ENCODE data around the gene AOPEP. TPM values are rescaled to one million over a fixed set of nuclear protein-coding genes. Genes with fewer than 3 reads are reported as not detected.

AOPEP gene
- total RNA-seq, 5 donors from 2014 or later (not counting 1 experiment from before 2014, with no cell fraction given): 10.4 to 14.8 (median 11.3) TPM

DNA sequence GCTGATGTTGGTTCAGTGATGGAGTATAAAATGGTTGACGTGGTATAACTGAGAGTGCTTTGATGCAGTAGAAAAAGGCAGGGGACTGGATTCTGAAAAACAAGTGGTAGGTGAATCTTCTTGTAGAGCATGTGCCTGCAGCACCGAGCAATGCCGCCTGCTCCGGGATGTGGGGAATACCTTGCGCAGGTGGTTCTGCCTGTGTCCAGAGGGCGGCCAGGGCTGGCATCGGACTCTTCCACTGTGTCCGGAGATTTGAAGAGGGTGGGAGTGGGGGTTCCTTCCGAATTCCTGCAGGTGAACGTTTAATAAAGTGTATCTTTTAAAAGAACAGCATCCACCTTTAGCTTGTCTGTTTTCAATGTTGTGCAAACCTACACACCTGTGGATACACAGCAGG, 353.0 kb downstream of the AOPEP start:
- Mint-ChIP-seq H3K36me3 (peaks cover 25% of the 10 kb centered on the region), H3K4me3 (no peak overlapping the region), H3K27me3 (no peaks in the 10 kb centered on the region), H3K27ac (no peak overlapping the region), H3K4me1 (no peaks in the 10 kb centered on the region), H3K9me3 (no peaks in the 10 kb centered on the region)
- 98% methylated on average over 6 of the region's 10 CpGs for WGBS (ENCODE audit: insufficient coverage)
- Histone ChIP-seq H3K4me1 (ENCODE audit: control insufficient read depth in 1 of 2, extremely low read depth in 1 of 2, insufficient read depth in 2 of 2, low read length in 2 of 2) (no peaks in the 10 kb centered on the region), H3K27me3 (replicated peaks in 1 of 2; ENCODE audit: control insufficient read depth in 2 of 2, extremely low read depth in 1 of 2, insufficient read depth in 2 of 2, low read length in 1 of 2) (no peaks in the 10 kb centered on the region), H3K27ac (ENCODE audit: low read length) (no peak overlapping the region), H3K36me3 (ENCODE audit: control insufficient read depth in 2 of 2, extremely low read depth in 1 of 2, insufficient read depth in 1 of 2, low read length in 1 of 2) (peaks cover 0 to 4% of the 10 kb centered on the region in 2 donors), H3K9me3 (no peaks in the 10 kb centered on the region), H3K4me3 (ENCODE audit: control insufficient read depth in 1 of 2, extremely low read depth in 1 of 2, low read length in 1 of 2) (no peak overlapping the region)
- CTCF ChIA-PET: no interaction called here
- ATAC-seq (replicated peaks in 1 of 4) (no peak), DNase-seq (no peak)
- POLR2A ChIA-PET: no interaction called here

DNA sequence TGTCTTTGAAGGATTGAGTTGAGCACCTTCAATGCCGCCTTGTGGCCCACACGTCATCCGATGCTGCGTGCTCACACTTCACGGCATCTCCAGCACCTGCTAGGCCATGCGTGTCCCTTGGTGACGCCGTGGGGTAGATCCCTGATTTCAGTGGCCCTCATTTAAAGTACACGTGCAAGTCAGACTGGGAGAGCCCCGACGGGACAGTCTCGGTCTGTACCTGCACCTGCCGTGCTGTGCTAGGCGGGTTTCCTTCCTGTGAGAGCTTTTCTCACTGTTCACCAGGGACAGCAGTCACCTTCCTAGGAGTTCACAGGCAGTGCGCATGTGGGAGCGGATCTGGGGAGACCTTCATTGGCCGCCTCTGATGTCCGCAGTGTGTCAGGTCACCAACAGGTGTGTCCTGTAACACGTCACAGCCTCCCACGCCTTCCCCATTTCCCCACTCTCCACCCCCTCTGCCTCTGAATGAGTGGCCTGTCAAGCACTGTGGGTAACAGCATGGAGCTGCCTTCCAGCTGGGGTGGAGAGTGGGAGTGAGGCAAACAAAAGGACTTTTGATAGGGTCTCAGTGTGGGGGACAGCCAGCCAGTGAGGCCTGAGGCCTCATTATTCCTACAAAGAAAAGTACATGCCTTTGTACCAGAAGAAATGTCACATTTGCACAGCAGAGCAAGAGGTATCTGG, 354.6 kb downstream of the AOPEP start:
- 95% methylated on average over 14 of the region's 20 CpGs for WGBS (ENCODE audit: insufficient coverage)
- Histone ChIP-seq H3K27me3 (replicated peaks in 1 of 2; ENCODE audit: control insufficient read depth in 2 of 2, extremely low read depth in 1 of 2, insufficient read depth in 2 of 2, low read length in 1 of 2) (no peaks in the 10 kb centered on the region), H3K9me3 (no peaks in the 10 kb centered on the region), H3K27ac (ENCODE audit: low read length) (no peak overlapping the region), H3K4me3 (ENCODE audit: control insufficient read depth in 1 of 2, extremely low read depth in 1 of 2, low read length in 1 of 2) (no peak overlapping the region), H3K4me1 (ENCODE audit: control insufficient read depth in 1 of 2, extremely low read depth in 1 of 2, insufficient read depth in 2 of 2, low read length in 2 of 2) (no peaks in the 10 kb centered on the region), H3K36me3 (ENCODE audit: control insufficient read depth in 2 of 2, extremely low read depth in 1 of 2, insufficient read depth in 1 of 2, low read length in 1 of 2) (peaks cover 0 to 7% of the 10 kb centered on the region in 2 donors)
- Mint-ChIP-seq H3K36me3 (peaks cover 29% of the 10 kb centered on the region), H3K4me3 (no peak overlapping the region), H3K27me3 (no peaks in the 10 kb centered on the region), H3K4me1 (no peaks in the 10 kb centered on the region), H3K27ac (no peak overlapping the region), H3K9me3 (no peaks in the 10 kb centered on the region)
- no peak for DNase-seq
- POLR2A ChIA-PET: no interaction called here
- ATAC-seq (replicated peaks in 1 of 4): no peak
- CTCF ChIA-PET: no interaction called here

DNA sequence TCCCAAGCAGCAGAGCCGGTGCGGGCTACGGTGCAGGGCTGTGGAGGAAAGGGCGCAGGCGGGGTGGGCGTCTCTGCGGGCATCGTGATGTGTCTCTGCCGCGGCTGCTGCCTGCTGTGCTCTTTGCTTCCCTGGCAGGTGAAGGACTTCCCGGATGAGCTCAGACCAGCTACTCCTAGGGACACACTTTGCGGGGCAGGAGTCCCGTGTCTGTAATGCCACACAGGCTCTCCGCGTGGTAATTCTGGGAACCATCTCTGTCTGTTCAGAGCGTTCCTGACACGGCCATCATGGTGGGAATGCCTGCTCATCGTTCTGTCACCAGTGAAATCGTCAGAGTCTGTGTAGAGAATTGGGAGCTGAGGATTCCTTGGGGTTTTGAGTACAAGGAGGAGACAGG, 355.5 kb downstream of the AOPEP start:
- ChIA-PET POLR2A (no interaction called here), CTCF (no interaction called here)
- Mint-ChIP-seq H3K9me3 (no peaks in the 10 kb centered on the region), H3K27me3 (no peaks in the 10 kb centered on the region), H3K36me3 (peaks cover 36% of the 10 kb centered on the region), H3K27ac (no peak overlapping the region), H3K4me3 (no peak overlapping the region), H3K4me1 (no peaks in the 10 kb centered on the region)
- no peak for ATAC-seq (replicated peaks in 1 of 4)
- Histone ChIP-seq H3K4me1 (ENCODE audit: control insufficient read depth in 1 of 2, extremely low read depth in 1 of 2, insufficient read depth in 2 of 2, low read length in 2 of 2) (no peaks in the 10 kb centered on the region), H3K27ac (ENCODE audit: low read length) (no peak overlapping the region), H3K27me3 (replicated peaks in 1 of 2; ENCODE audit: control insufficient read depth in 2 of 2, extremely low read depth in 1 of 2, insufficient read depth in 2 of 2, low read length in 1 of 2) (no peaks in the 10 kb centered on the region), H3K4me3 (ENCODE audit: control insufficient read depth in 1 of 2, extremely low read depth in 1 of 2, low read length in 1 of 2) (no peak overlapping the region), H3K9me3 (no peaks in the 10 kb centered on the region), H3K36me3 (ENCODE audit: control insufficient read depth in 2 of 2, extremely low read depth in 1 of 2, insufficient read depth in 1 of 2, low read length in 1 of 2) (peaks cover 0 to 10% of the 10 kb centered on the region in 2 donors)
- no peak for DNase-seq
- WGBS (ENCODE audit: insufficient coverage): 93% methylated on average over 19 of the region's 19 CpGs

DNA sequence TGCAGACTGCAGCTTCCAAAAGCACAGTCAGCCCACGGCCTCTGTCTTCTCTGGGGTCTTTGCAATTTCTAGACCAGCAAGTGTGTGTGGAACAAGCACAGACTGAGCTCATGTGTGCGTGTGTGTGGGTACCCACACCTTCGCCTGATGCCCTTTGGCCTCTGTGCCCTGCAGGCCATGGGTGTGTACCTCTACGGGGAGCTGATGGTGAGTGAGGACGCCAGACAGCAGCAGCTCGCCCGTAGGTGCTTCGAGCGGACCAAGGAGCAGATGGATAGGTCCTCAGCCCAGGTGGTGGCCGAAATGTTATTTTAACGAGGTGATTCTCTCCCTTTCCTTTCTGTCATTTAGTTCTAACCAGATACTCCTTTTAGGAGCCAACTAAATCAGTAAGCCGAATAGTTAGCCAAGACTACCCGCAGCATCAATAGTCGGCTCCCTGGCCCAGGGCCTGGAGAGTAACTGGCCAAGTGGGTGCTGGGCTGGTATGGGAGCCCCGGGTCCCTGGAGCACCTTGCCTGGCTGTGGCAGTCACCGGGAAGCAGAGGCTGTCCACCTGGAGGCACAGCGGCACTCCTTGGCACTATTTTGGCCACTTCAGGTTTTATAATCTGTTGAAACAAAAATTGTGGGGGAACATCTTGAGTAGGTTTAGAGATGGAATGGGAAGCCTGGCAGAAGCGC, 356.0 kb downstream of the AOPEP start:
- no peak for DNase-seq
- H3K4me1 Mint-ChIP-seq: no peaks in the 10 kb centered on the region
- H3K27ac ChIP-seq (ENCODE audit: low read length): no peak overlapping the region
- H3K4me3 Mint-ChIP-seq: no peak overlapping the region
- no peaks in the 10 kb centered on the region for H3K27me3 ChIP-seq (replicated peaks in 1 of 2; ENCODE audit: control insufficient read depth in 2 of 2, extremely low read depth in 1 of 2, insufficient read depth in 2 of 2, low read length in 1 of 2)
- ATAC-seq (replicated peaks in 1 of 4): no peak
- peaks cover 0 to 10% of the 10 kb centered on the region in 2 donors for H3K36me3 ChIP-seq (ENCODE audit: control insufficient read depth in 2 of 2, extremely low read depth in 1 of 2, insufficient read depth in 1 of 2, low read length in 1 of 2)
- ChIA-PET CTCF (no interaction called here), POLR2A (no interaction called here)
- 92% methylated on average over 17 of the region's 18 CpGs for WGBS (ENCODE audit: insufficient coverage)
- no peaks in the 10 kb centered on the region for H3K27me3 Mint-ChIP-seq
- no peaks in the 10 kb centered on the region for H3K9me3 Mint-ChIP-seq
- H3K9me3 ChIP-seq: no peaks in the 10 kb centered on the region
- H3K4me3 ChIP-seq (ENCODE audit: control insufficient read depth in 1 of 2, extremely low read depth in 1 of 2, low read length in 1 of 2): no peak overlapping the region
- no peaks in the 10 kb centered on the region for H3K4me1 ChIP-seq (ENCODE audit: control insufficient read depth in 1 of 2, extremely low read depth in 1 of 2, insufficient read depth in 2 of 2, low read length in 2 of 2)
- peaks cover 36% of the 10 kb centered on the region for H3K36me3 Mint-ChIP-seq
- no peak overlapping the region for H3K27ac Mint-ChIP-seq

DNA sequence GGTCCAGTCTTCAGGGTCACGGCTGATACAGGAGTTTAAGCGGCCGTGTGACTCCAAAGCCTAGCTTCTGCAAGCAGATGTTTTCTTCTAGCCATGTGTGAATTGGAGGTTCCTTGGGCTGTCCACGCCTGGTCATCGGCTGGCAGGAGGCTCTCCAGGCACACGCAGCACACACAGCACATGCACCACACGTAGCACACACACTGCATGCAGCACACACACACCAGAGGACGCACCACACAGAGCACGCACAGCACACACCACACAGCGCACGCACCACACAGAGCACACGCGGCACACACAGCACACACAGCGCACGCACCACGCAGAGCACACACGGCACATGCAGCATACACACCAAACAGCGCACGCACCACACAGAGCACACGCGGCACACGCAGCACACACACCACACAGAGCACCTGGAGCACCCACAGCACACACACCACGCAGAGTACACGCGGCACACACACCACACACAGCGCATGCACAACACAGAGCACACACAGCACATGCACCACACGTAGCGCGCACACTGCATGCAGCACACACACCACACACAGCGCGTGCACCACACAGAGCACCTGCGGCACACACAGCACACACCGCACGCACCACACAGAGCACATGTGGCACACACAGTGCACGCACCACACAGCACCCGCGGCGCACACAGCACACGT, 356.7 kb downstream of the AOPEP start:
- Histone ChIP-seq H3K36me3 (ENCODE audit: control insufficient read depth in 2 of 2, extremely low read depth in 1 of 2, insufficient read depth in 1 of 2, low read length in 1 of 2) (peaks cover 0 to 10% of the 10 kb centered on the region in 2 donors), H3K27me3 (replicated peaks in 1 of 2; ENCODE audit: control insufficient read depth in 2 of 2, extremely low read depth in 1 of 2, insufficient read depth in 2 of 2, low read length in 1 of 2) (no peaks in the 10 kb centered on the region), H3K4me1 (ENCODE audit: control insufficient read depth in 1 of 2, extremely low read depth in 1 of 2, insufficient read depth in 2 of 2, low read length in 2 of 2) (no peaks in the 10 kb centered on the region), H3K27ac (ENCODE audit: low read length) (no peak overlapping the region), H3K9me3 (no peaks in the 10 kb centered on the region), H3K4me3 (ENCODE audit: control insufficient read depth in 1 of 2, extremely low read depth in 1 of 2, low read length in 1 of 2) (no peak overlapping the region)
- peaks cover 40% of the 10 kb centered on the region for H3K36me3 Mint-ChIP-seq
- ChIA-PET POLR2A (no interaction called here), CTCF (no interaction called here)
- no peaks in the 10 kb centered on the region for H3K27me3 Mint-ChIP-seq
- no peaks in the 10 kb centered on the region for H3K9me3 Mint-ChIP-seq
- H3K4me3 Mint-ChIP-seq: no peak overlapping the region
- 97% methylated on average over 37 of the region's 39 CpGs for WGBS (ENCODE audit: insufficient coverage)
- ATAC-seq (replicated peaks in 1 of 4): no peak
- DNase-seq: no peak
- H3K27ac Mint-ChIP-seq: no peak overlapping the region
- no peaks in the 10 kb centered on the region for H3K4me1 Mint-ChIP-seq

DNA sequence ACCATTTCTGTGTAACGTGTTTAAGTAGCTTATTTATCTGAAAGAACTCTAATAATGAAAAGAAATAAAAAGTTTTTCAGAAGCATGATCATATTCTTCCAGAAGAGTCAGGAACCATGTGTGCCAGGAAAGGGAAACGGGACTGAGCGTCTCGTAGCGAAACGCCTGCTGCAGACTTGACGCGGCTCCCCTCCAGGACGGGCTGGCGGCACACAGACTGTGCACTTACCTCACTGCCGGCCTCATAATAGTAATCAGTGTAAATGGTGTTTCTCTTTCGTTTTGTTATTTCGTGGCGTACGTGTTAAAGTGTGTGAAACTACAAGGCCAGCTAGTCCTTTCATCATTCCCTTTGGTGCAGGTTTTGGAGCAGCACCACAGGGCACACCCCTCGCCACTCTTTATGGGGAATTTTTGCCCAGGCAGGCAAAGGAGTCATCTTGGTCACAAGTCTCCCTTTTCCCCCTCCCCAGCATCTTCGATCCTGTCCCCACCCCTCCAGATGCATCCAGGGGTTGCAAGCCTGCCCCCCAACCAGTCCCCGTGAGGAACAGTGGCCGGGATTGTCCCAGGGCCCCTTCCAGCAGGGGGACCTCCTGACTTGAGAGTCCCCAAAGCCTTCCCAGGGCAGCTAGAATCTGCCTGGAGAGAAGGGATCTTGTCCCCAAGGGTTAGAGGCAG, 357.9 kb downstream of the AOPEP start:
- ChIA-PET CTCF (no interaction called here), POLR2A (no interaction called here)
- no peaks in the 10 kb centered on the region for H3K4me1 Mint-ChIP-seq
- ATAC-seq (replicated peaks in 1 of 4): no peak
- H3K27ac ChIP-seq (ENCODE audit: low read length): no peak overlapping the region
- 97% methylated on average over 6 of the region's 19 CpGs for WGBS (ENCODE audit: insufficient coverage)
- no peaks in the 10 kb centered on the region for H3K9me3 ChIP-seq
- no peaks in the 10 kb centered on the region for H3K27me3 ChIP-seq (replicated peaks in 1 of 2; ENCODE audit: control insufficient read depth in 2 of 2, extremely low read depth in 1 of 2, insufficient read depth in 2 of 2, low read length in 1 of 2)
- H3K27me3 Mint-ChIP-seq: no peaks in the 10 kb centered on the region
- no peaks in the 10 kb centered on the region for H3K9me3 Mint-ChIP-seq
- no peaks in the 10 kb centered on the region for H3K4me1 ChIP-seq (ENCODE audit: control insufficient read depth in 1 of 2, extremely low read depth in 1 of 2, insufficient read depth in 2 of 2, low read length in 2 of 2)
- no peak overlapping the region for H3K27ac Mint-ChIP-seq
- no peak overlapping the region for H3K4me3 Mint-ChIP-seq
- H3K36me3 Mint-ChIP-seq: peaks cover 37% of the 10 kb centered on the region
- no peak for DNase-seq
- H3K4me3 ChIP-seq (ENCODE audit: control insufficient read depth in 1 of 2, extremely low read depth in 1 of 2, low read length in 1 of 2): no peak overlapping the region
- H3K36me3 ChIP-seq (ENCODE audit: control insufficient read depth in 2 of 2, extremely low read depth in 1 of 2, insufficient read depth in 1 of 2, low read length in 1 of 2): peaks cover 0 to 10% of the 10 kb centered on the region in 2 donors

Data from T-cell (primary cell).